Stimulated activated effector memory CD8-positive, alpha-beta T cell treated with anti-CD3 and anti-CD28 coated beads, Interleukin-12 subunit alpha, Interleukin-12 subunit beta, amount 100 ng/mL, for 72 hours (primary cell): ENCODE results near the gene PXN.
A peak's percentile ranks its signal among the peaks of the same experiment; 100 is the strongest.
"Not testable (repeated sequence)": the region's sequence is repeated elsewhere in the genome, so short reads cannot be mapped to it uniquely, and the experiment has no call there.

Source experiments
- ATAC-seq: fragments of 150-1000 bp; cut with Tn5 transposase; 2 replicates; pipeline ENCODE4 v1.10.0; 2021
- DNase-seq, 2 donors: peaks; one replicate each; pipeline ENCODE4 v3.0.0; 2021 to 2022; ENCODE audit warnings: low spot score in 2 of 2
- H3K27ac Mint-ChIP-seq: one replicate; pipeline ENCODE4 v1.8.0; 2022; ENCODE audit warnings: mild to moderate bottlenecking, mixed read lengths
- H3K36me3 Mint-ChIP-seq: one replicate; pipeline ENCODE4 v1.8.0; 2022; ENCODE audit warnings: mild to moderate bottlenecking, mixed read lengths
- H3K4me1 Mint-ChIP-seq: one replicate; pipeline ENCODE4 v1.8.0; 2022; ENCODE audit warnings: mixed read lengths
- H3K4me3 Mint-ChIP-seq: one replicate; pipeline ENCODE4 v1.8.0; 2022; ENCODE audit warnings: mild to moderate bottlenecking, mixed read lengths
- H3K9me3 Mint-ChIP-seq: one replicate; pipeline ENCODE4 v1.8.0; 2022; ENCODE audit warnings: mixed read lengths

PXN gene

DNA sequence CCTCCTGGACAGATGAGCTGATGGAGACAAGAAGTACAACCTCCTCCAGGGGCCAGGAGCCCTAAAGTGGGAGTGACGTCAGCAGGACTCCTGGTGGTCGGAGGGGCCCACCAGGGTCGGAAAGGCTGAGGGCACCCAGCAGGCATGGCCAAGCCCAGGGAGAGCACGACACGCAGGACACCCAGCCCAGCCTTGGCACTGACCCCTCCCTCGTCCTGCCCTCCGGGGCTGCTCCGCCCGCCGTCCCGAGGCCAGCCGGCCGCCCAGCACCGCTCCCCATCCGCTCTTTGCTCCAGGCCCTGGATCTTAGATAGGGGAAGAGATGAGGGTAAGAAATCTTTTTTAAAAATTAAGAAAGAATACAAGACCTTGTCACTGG, 50.2 kb downstream of the PXN start:
- no peaks in the 10 kb centered on the region for H3K9me3 Mint-ChIP-seq
- peaks cover 8% of the 10 kb centered on the region for H3K4me1 Mint-ChIP-seq
- no peak for DNase-seq
- H3K27ac Mint-ChIP-seq = peak overlapping the region; percentile 80
- peaks cover 80% of the 10 kb centered on the region for H3K36me3 Mint-ChIP-seq
- no peak overlapping the region for H3K4me3 Mint-ChIP-seq
- ATAC-seq = no peak

DNA sequence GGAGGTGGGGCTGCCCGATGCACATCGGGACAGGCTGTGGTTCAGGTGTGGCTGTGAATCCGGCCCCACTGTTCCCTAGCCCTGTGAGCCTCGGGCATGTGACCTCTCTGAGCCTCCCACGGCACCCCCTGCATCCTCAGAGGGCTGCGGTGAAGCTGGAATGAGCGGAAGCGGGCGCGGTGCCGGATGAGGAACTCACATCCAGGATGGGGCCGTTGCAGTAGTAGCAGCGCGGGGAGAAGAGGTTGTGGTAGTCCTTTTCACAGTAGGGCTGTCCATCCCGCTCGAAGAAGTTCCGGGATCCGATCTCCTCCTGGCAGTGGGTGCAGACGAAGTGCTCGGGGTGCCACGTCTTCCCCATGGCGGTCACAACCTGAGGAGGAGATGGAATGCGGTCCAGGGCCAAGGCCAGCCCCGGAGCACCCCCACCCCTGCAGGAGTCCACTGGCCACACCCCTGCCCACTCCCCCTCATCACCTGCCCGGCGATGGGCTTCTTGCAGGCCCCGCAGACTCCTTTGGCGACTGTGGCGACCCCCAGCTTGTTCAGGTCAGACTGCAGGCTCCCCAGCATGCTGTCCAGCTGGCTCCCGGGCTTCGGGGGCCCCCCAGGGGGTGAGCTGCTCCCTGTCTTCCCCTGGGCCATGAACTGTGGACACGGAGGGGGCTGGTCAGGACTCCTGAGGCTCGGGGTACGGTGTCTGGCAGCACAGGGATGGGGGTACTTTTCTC, 50.7 kb downstream of the PXN start:
- Mint-ChIP-seq H3K36me3 (peaks cover 81% of the 10 kb centered on the region), H3K9me3 (no peaks in the 10 kb centered on the region), H3K27ac (no peak overlapping the region), H3K4me3 (no peak overlapping the region), H3K4me1 (peaks cover 8% of the 10 kb centered on the region)
- no peak for ATAC-seq
- no peak for DNase-seq

GRCh38 chr12:120213758-120214157, 51.8 kb downstream of the PXN start:
- H3K9me3 Mint-ChIP-seq = no peaks in the 10 kb centered on the region
- no peak overlapping the region for H3K4me3 Mint-ChIP-seq
- H3K36me3 Mint-ChIP-seq = peaks cover 77% of the 10 kb centered on the region
- no peak overlapping the region for H3K27ac Mint-ChIP-seq
- peaks cover 8% of the 10 kb centered on the region for H3K4me1 Mint-ChIP-seq
- DNase-seq (no peak), ATAC-seq (no peak)

DNA sequence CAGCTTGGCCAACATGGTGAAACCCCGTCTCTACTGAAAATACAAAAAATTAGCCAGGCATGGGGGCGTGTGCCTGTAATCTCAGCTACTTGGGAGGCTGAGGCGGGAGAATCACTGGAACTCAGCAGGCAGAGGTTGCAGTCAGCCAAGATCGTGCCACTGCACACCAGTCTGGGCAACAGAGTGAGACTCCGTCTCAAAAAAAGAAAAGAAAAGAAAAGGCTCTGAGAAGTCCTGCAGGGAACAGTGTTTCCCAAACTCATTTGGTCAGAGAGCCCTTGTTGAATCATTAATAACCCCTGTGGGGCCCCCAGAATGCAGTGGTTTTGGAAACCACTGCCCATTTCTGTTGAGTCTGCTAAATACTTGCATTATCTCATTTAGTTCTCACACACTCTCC, 52.3 kb downstream of the PXN start:
- not testable (repeated sequence) for H3K4me1 Mint-ChIP-seq, DNase-seq, H3K4me3 Mint-ChIP-seq, H3K9me3 Mint-ChIP-seq, ATAC-seq
- Mint-ChIP-seq H3K27ac (peak overlapping the region; percentile 23), H3K36me3 (peaks cover 74% of the 10 kb centered on the region)

DNA sequence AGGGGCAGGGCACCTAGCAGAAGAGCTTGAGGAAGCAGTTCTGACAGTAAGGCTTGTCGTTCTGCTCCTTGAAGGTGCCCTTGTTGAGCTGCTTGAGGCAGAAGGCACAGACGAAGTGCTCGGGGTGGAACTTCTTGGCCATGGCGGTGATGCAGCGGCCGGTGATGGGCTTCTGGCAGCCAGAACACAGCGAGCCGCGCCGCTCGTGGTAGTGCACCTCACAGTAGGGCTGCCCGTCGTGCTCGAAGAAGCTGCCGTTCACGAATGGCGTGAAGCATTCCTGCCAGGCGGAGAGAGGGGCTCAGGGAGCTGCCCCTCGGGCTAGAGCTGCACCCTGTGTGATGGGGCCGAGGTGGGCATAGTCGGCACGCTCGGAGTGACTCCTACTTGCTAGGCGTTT, 53.2 kb downstream of the PXN start:
- H3K36me3 Mint-ChIP-seq = peaks cover 67% of the 10 kb centered on the region
- H3K9me3 Mint-ChIP-seq = no peaks in the 10 kb centered on the region
- ATAC-seq (no peak), DNase-seq (no peak)
- H3K27ac Mint-ChIP-seq = no peak overlapping the region
- peaks cover 8% of the 10 kb centered on the region for H3K4me1 Mint-ChIP-seq
- no peak overlapping the region for H3K4me3 Mint-ChIP-seq

GRCh38 chr12:120211904-120212283, 53.6 kb downstream of the PXN start:
- peak overlapping the region; percentile 81 for H3K27ac Mint-ChIP-seq
- peaks cover 8% of the 10 kb centered on the region for H3K4me1 Mint-ChIP-seq
- no peaks in the 10 kb centered on the region for H3K9me3 Mint-ChIP-seq
- H3K36me3 Mint-ChIP-seq = peaks cover 67% of the 10 kb centered on the region
- no peak overlapping the region for H3K4me3 Mint-ChIP-seq
- ATAC-seq (no peak), DNase-seq (no peak)

DNA sequence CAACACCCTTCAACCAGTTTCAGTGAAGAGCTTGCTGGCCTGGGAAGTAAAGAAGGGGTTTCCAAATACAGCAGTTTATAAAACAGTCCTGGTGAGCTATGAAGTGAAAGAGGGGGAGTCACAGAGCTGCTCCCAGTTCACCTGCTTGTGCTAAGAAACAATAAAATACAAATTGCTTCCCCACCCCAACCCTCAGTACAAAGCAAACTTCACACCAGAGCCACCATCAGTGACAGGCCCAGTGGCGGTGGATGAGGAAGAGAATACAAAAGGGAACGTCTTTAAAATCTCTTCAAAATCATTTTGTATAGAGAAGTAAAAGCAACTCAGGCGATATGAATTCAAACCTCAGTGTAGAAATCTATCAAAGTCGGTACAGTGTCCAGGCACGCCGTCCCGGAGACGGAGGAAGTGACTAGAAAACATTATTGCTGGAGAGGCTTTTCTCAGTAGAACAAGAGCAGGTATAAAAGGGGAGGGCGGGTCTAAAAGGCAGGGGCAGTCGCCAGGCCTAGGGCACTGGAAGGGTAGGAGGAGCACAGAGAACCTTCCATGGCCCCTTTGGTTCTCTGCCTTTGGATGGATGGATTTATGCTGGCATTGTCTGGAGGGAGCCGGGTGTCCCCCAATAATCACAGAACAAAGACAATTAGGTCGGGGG, 54.2 kb downstream of the PXN start:
- Mint-ChIP-seq H3K27ac (peak overlapping the region; percentile 81), H3K4me1 (peaks cover 8% of the 10 kb centered on the region), H3K36me3 (peaks cover 69% of the 10 kb centered on the region), H3K4me3 (no peak overlapping the region), H3K9me3 (no peaks in the 10 kb centered on the region)
- ATAC-seq = no peak
- DNase-seq = no peak

- no peak overlapping the region for H3K27ac Mint-ChIP-seq
- no peaks in the 10 kb centered on the region for H3K9me3 Mint-ChIP-seq
- no peak overlapping the region for H3K4me3 Mint-ChIP-seq
Measured at GRCh38 chr12:120209851-120210250, 55.7 kb downstream of the PXN start.

DNA sequence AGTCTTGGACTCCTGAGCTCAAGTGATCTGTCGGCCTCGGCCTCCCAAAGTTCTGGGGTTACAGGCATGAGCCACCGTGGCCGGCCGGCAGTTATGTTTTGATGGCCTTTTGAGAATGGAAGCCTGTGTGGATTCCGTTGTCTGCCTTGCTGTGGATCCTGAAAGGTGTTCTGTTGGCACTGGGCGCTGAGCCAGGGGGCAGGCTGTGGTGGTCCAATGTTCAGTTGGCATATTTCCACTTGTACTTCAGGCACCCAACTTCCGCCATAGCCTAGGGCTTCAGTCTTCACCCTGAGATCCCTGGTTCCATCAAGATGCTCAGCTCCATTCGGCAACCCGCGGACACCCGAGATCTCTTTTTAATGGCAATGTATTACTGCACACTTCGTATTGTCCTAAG, 58.3 kb downstream of the PXN start:
- ATAC-seq (no peak), DNase-seq (no peak)
- Mint-ChIP-seq H3K4me1 (peaks cover 11% of the 10 kb centered on the region), H3K36me3 (peaks cover 46% of the 10 kb centered on the region), H3K9me3 (no peaks in the 10 kb centered on the region), H3K4me3 (no peak overlapping the region), H3K27ac (no peak overlapping the region)

More at GRCh38 chr12:120209851-120210250, 55.7 kb downstream of the PXN start:
- peaks cover 8% of the 10 kb centered on the region for H3K4me1 Mint-ChIP-seq
- DNase-seq (no peak), ATAC-seq (no peak)
- peaks cover 62% of the 10 kb centered on the region for H3K36me3 Mint-ChIP-seq

GRCh38 chr12:120206781-120207180, 58.7 kb downstream of the PXN start:
- not testable (repeated sequence) for H3K4me3 Mint-ChIP-seq, DNase-seq, H3K9me3 Mint-ChIP-seq, ATAC-seq, H3K27ac Mint-ChIP-seq
- Mint-ChIP-seq H3K36me3 (peaks cover 43% of the 10 kb centered on the region), H3K4me1 (peaks cover 13% of the 10 kb centered on the region)

GRCh38 chr12:120206228-120206627, 59.3 kb downstream of the PXN start:
- peaks cover 7% of the 10 kb centered on the region for H3K4me1 Mint-ChIP-seq
- ATAC-seq = no peak

GRCh38 chr12:120204171-120204570, 61.4 kb downstream of the PXN start:
- ATAC-seq (no peak), DNase-seq (no peak)
- Mint-ChIP-seq H3K4me3 (no peak overlapping the region), H3K4me1 (peaks cover 22% of the 10 kb centered on the region), H3K27ac (no peak overlapping the region), H3K9me3 (no peaks in the 10 kb centered on the region), H3K36me3 (peaks cover 48% of the 10 kb centered on the region)

More at GRCh38 chr12:120206228-120206627, 59.3 kb downstream of the PXN start:
- H3K36me3 Mint-ChIP-seq = peaks cover 43% of the 10 kb centered on the region
- H3K9me3 Mint-ChIP-seq = no peaks in the 10 kb centered on the region
- no peak for DNase-seq
- H3K4me3 Mint-ChIP-seq = no peak overlapping the region
- no peak overlapping the region for H3K27ac Mint-ChIP-seq

GRCh38 chr12:120200364-120200800, 65.1 kb downstream of the PXN start:
- ATAC-seq (no peak), DNase-seq (no peak)
- Mint-ChIP-seq H3K27ac (peak overlapping the region; percentile 100), H3K9me3 (no peaks in the 10 kb centered on the region), H3K36me3 (peaks cover 70% of the 10 kb centered on the region), H3K4me3 (peak overlapping the region; percentile 92), H3K4me1 (peaks cover 49% of the 10 kb centered on the region)

- peak; percentile 28 to 67 for DNase-seq
- H3K36me3 Mint-ChIP-seq = peaks cover 76% of the 10 kb centered on the region
Measured at GRCh38 chr12:120199595-120200306, 65.8 kb downstream of the PXN start.

DNA sequence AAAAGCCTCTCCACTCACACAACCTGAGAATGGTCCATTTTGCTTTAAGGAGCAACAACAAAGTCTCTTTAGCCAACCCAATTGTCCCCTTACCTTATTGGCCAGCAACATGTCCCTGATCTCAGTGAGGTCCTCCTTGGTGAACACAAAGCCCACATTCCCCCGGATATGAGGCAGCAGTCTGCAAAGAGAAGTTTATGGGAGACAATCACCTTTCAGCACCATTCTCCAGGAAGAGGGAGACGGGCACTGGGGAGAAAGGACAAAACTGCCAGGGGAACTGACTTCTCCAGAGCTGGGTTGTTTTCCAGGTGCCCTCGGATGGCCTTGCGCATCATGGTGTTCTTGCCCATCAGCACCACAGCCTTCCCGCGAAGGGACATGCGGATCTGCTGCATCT, 66.5 kb downstream of the PXN start:
- ATAC-seq (no peak), DNase-seq (no peak)
- Mint-ChIP-seq H3K4me3 (peak overlapping the region; percentile 92), H3K27ac (peak overlapping the region; percentile 100), H3K4me1 (peaks cover 54% of the 10 kb centered on the region), H3K36me3 (peaks cover 78% of the 10 kb centered on the region), H3K9me3 (no peaks in the 10 kb centered on the region)

More at GRCh38 chr12:120199595-120200306, 65.8 kb downstream of the PXN start:
- ATAC-seq = peak; percentile 2
- H3K4me3 Mint-ChIP-seq = peak overlapping the region; percentile 92
- H3K4me1 Mint-ChIP-seq = peaks cover 54% of the 10 kb centered on the region
- H3K27ac Mint-ChIP-seq = peak overlapping the region; percentile 100
- no peaks in the 10 kb centered on the region for H3K9me3 Mint-ChIP-seq
